GM19397 (cell line): ENCODE data around the gene PDSS2.

Source experiments
- ATAC-seq: cut with Tn5 transposase; IDR thresholded peaks from one replicate; pipeline ENCODE4 v1.9.1; 2021; ENCODE audit warnings: mild to moderate bottlenecking, moderate library complexity; ENCODE audit not compliant: unreplicated experiment

Gene PDSS2

GRCh38 chr6:107103082-107103481 lies 356.3 kb downstream of the PDSS2 start:
- no peak for ATAC-seq
